GM13976 (cell line): Measurements from ENCODE around the gene POGLUT3.

ENCODE experiments used
- DNase-seq: peaks from one replicate; pipeline ENCODE4 v3.0.0; 2012; ENCODE audit warnings: low spot score
- in situ Hi-C: fragments of 300-500 bp; cut with MboI; formaldehyde crosslinking; loops from one replicate; pipeline ENCODE4 v1.12.0; 2022; ENCODE audit warnings: low sequenced_read_pairs, mixed read lengths, inconsistent platforms; ENCODE audit not compliant: unreplicated experiment
- TF ChIP-seq, protein P1 (sequence below): IDR thresholded peaks from 2 replicates; pipeline ENCODE4 v1.5.1; 2012; ENCODE audit warnings: borderline replicate concordance, mild to moderate bottlenecking; ENCODE audit not compliant: insufficient read depth; ENCODE audit errors: extremely low read depth, missing control alignments, control extremely low read depth

The POGLUT3 gene

GRCh38 chr11:108496643-108497256 lies 1.4 kb downstream of the POGLUT3 start:
- TF ChIP-seq, protein P1, sequence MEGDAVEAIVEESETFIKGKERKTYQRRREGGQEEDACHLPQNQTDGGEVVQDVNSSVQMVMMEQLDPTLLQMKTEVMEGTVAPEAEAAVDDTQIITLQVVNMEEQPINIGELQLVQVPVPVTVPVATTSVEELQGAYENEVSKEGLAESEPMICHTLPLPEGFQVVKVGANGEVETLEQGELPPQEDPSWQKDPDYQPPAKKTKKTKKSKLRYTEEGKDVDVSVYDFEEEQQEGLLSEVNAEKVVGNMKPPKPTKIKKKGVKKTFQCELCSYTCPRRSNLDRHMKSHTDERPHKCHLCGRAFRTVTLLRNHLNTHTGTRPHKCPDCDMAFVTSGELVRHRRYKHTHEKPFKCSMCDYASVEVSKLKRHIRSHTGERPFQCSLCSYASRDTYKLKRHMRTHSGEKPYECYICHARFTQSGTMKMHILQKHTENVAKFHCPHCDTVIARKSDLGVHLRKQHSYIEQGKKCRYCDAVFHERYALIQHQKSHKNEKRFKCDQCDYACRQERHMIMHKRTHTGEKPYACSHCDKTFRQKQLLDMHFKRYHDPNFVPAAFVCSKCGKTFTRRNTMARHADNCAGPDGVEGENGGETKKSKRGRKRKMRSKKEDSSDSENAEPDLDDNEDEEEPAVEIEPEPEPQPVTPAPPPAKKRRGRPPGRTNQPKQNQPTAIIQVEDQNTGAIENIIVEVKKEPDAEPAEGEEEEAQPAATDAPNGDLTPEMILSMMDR = no peak
- no peak for DNase-seq
- in situ Hi-C loops = no loop called here

DNA sequence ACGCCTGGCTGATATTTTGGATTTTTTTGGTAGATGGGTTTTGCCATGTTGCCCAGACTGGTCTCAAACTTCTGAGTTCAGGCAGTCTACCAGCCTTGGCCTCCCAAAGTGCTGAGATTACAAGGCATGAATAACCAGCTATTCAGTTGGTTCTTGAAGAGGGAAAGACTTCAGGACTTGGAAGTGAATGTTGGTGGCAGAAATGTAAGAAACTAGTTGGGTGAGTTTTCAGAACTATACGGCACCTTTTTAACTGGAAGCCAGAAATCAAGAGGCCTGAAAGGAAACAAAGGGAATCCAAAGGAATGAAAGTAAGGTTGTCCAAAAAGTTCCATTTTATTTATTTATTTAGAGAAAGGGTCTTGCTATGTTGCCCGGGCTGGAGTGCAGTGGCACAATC lies 2.9 kb downstream of the POGLUT3 start:
- DNase-seq = no peak
- in situ Hi-C loops = no loop called here
- TF ChIP-seq, protein P1 = no peak

DNA sequence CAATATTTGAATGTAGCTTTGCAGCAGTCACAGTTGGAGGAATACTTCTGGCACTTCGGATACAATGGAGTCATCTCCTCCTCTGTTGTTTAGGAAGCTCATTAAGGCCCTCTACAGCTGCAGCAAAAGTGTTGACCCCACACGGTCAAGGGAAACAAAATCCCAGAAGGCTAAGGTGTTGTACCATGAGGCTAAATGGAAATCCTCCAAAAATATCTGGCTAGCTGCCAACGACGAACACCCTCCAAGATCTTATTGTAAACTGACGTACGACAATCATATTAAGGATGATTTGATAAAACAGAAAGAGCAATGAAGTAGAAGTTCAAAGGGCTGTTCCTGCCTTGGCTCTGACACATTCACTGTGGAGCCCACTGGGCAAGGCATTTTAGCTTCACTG lies 4.0 kb downstream of the POGLUT3 start:
- in situ Hi-C loops = no loop called here
- TF ChIP-seq, protein P1 = no peak
- DNase-seq = no peak

DNA sequence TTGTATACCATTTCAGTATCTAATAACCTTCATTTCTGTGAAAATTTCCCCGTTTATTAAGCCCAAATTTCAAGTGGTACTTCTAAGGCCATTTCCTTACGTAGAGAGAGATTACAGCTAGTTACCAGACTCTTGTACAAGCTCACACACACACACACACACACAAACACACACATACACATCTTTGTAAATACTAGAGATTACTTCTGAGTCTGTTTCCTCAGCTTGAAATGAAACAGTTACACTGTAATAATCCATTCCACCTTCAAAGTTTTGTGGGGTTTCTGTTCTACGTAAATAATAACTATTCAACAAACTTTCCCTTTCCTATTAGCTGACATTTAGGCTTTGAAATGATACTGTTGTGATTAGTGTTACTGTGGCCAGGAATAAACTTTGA lies 6.2 kb downstream of the POGLUT3 start:
- TF ChIP-seq, protein P1 = no peak
- in situ Hi-C loops = no loop called here
- no peak for DNase-seq

GRCh38 chr11:108486828-108487227 lies 11.4 kb downstream of the POGLUT3 start:
- TF ChIP-seq, protein P1 = no peak
- DNase-seq = no peak
- in situ Hi-C loops = no loop called here

DNA sequence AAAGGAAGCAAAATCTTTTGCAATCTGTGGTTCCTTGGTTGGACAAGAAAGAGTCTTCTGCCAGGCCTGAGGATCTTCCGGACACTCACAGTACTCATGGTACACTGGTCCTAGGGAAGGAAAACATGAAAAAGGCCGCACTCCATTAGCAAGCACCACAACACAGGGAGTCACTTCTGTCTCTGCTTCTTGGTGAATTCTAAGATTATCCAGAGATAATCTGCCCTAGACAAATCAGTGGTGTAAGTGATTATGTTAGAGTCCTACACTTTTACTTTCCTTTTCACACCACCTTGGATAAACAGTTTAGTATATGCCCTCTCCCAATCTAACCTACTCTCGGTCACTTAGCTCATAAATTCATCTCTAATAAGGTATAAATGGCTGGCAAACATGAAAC lies 11.9 kb downstream of the POGLUT3 start:
- in situ Hi-C loops = no loop called here
- TF ChIP-seq, protein P1 = no peak
- DNase-seq = no peak
